Measurements from ENCODE around the gene FGF2. TPM values are rescaled to one million over a fixed set of nuclear protein-coding genes. Genes with fewer than 3 reads are reported as not detected.

FGF2 gene
- total RNA-seq, 1 experiment from 2014 or later, result 115 TPM

DNA sequence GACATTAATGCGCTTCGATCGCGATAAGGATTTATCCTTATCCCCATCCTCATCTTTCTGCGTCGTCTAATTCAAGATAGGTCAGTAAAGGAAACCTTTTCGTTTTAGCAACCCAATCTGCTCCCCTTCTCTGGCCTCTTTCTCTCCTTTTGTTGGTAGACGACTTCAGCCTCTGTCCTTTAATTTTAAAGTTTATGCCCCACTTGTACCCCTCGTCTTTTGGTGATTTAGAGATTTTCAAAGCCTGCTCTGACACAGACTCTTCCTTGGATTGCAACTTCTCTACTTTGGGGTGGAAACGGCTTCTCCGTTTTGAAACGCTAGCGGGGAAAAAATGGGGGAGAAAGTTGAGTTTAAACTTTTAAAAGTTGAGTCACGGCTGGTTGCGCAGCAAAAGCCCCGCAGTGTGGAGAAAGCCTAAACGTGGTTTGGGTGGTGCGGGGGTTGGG is 528 bp upstream of the FGF2 start (continued):
- TF ChIP-seq NR2C2 (CRISPR knock-in tag; IDR thresholded peaks at IDR 0.05) (no peak), FOXJ3 (CRISPR knock-in tag; IDR thresholded peaks at IDR 0.05; ENCODE audit: borderline replicate concordance) (no peak), SMAD4 (CRISPR knock-in tag; IDR thresholded peaks at IDR 0.05) (no peak), GTF2I (CRISPR knock-in tag; conservative IDR thresholded peaks at IDR 0.05) (no peak)
- TF ChIP-seq, protein P1, sequence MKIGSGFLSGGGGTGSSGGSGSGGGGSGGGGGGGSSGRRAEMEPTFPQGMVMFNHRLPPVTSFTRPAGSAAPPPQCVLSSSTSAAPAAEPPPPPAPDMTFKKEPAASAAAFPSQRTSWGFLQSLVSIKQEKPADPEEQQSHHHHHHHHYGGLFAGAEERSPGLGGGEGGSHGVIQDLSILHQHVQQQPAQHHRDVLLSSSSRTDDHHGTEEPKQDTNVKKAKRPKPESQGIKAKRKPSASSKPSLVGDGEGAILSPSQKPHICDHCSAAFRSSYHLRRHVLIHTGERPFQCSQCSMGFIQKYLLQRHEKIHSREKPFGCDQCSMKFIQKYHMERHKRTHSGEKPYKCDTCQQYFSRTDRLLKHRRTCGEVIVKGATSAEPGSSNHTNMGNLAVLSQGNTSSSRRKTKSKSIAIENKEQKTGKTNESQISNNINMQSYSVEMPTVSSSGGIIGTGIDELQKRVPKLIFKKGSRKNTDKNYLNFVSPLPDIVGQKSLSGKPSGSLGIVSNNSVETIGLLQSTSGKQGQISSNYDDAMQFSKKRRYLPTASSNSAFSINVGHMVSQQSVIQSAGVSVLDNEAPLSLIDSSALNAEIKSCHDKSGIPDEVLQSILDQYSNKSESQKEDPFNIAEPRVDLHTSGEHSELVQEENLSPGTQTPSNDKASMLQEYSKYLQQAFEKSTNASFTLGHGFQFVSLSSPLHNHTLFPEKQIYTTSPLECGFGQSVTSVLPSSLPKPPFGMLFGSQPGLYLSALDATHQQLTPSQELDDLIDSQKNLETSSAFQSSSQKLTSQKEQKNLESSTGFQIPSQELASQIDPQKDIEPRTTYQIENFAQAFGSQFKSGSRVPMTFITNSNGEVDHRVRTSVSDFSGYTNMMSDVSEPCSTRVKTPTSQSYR (CRISPR knock-in tag; IDR thresholded peaks at IDR 0.05), result no peak

DNA sequence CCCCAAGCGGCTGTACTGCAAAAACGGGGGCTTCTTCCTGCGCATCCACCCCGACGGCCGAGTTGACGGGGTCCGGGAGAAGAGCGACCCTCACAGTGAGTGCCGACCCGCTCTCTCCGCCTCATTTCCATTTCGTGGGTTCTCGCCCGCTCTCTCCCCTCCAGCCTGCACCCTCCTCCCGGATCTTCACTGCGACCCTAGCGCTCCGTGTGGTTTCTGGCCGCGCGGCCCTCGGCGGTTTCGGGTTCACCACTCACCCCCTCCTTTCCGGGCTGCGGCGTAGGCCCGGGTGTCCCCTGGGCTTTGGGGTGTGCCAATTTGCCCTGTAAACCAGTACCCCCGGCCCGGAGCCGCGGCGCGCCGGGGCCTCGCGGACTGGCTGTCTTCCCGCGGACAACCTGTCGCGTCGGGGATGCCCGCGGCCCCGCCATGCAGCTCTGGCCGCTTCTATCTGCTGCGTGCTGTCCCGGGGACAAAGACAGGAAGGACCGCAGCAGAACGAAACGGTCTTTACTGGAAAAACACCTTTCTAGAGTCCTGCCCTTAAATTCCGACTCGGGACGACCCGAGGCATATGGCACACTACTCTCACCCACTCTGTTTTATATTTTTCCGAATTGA is 737 bp downstream of the FGF2 start:
- no peaks in the 10 kb centered on the region for H3K27me3 Mint-ChIP-seq (ENCODE audit: low read depth)
- H3K4me1 Mint-ChIP-seq, result peaks cover 52% of the 10 kb centered on the region
- CTCF ChIA-PET, result interaction anchor here (1.0 to 1.7 kb wide), 6 partner anchors 27 to 95 kb away, joined by 3 to 6 read pairs (median 4); partner anchors contain the start of gene BBS12
- POLR2A ChIA-PET, result interaction anchor here (0.9 to 3.0 kb wide), 4 partner anchors 30 to 95 kb away, joined by 3 to 23 read pairs (median 15); partner anchors contain the start of gene BBS12
- H3K9me3 Mint-ChIP-seq, result no peaks in the 10 kb centered on the region
- peaks cover 33% of the 10 kb centered on the region for H3K36me3 Mint-ChIP-seq
- ATAC-seq (peak; percentile 3), DNase-seq (ENCODE audit: low spot score) (peak; percentile 36)
- H3K27ac Mint-ChIP-seq, result peak overlapping the region; percentile 97
- peak overlapping the region; percentile 80 for H3K4me3 Mint-ChIP-seq
- TF ChIP-seq, protein P2, sequence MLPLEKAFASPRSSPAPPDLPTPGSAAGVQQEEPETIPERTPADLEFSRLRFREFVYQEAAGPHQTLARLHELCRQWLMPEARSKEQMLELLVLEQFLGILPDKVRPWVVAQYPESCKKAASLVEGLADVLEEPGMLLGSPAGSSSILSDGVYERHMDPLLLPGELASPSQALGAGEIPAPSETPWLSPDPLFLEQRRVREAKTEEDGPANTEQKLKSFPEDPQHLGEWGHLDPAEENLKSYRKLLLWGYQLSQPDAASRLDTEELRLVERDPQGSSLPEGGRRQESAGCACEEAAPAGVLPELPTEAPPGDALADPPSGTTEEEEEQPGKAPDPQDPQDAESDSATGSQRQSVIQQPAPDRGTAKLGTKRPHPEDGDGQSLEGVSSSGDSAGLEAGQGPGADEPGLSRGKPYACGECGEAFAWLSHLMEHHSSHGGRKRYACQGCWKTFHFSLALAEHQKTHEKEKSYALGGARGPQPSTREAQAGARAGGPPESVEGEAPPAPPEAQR (CRISPR knock-in tag; IDR thresholded peaks at IDR 0.05), result no peak
- TF ChIP-seq ELF4 (CRISPR knock-in tag; IDR thresholded peaks at IDR 0.05; ENCODE audit: low read depth), result no peak
- no peak for TF ChIP-seq ZNF232 (CRISPR knock-in tag; IDR thresholded peaks at IDR 0.05)
- peak; percentile 29; the same call in 1 of the 2 replicates for TF ChIP-seq FOXP1 (CRISPR knock-in tag; IDR thresholded peaks at IDR 0.05; ENCODE audit: borderline replicate concordance)
- TF ChIP-seq, protein P3, sequence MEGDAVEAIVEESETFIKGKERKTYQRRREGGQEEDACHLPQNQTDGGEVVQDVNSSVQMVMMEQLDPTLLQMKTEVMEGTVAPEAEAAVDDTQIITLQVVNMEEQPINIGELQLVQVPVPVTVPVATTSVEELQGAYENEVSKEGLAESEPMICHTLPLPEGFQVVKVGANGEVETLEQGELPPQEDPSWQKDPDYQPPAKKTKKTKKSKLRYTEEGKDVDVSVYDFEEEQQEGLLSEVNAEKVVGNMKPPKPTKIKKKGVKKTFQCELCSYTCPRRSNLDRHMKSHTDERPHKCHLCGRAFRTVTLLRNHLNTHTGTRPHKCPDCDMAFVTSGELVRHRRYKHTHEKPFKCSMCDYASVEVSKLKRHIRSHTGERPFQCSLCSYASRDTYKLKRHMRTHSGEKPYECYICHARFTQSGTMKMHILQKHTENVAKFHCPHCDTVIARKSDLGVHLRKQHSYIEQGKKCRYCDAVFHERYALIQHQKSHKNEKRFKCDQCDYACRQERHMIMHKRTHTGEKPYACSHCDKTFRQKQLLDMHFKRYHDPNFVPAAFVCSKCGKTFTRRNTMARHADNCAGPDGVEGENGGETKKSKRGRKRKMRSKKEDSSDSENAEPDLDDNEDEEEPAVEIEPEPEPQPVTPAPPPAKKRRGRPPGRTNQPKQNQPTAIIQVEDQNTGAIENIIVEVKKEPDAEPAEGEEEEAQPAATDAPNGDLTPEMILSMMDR (IDR thresholded peaks at IDR 0.05), result no peak
- TF ChIP-seq ATF1 (CRISPR knock-in tag; IDR thresholded peaks at IDR 0.05), result no peak
- TF ChIP-seq, protein P4, sequence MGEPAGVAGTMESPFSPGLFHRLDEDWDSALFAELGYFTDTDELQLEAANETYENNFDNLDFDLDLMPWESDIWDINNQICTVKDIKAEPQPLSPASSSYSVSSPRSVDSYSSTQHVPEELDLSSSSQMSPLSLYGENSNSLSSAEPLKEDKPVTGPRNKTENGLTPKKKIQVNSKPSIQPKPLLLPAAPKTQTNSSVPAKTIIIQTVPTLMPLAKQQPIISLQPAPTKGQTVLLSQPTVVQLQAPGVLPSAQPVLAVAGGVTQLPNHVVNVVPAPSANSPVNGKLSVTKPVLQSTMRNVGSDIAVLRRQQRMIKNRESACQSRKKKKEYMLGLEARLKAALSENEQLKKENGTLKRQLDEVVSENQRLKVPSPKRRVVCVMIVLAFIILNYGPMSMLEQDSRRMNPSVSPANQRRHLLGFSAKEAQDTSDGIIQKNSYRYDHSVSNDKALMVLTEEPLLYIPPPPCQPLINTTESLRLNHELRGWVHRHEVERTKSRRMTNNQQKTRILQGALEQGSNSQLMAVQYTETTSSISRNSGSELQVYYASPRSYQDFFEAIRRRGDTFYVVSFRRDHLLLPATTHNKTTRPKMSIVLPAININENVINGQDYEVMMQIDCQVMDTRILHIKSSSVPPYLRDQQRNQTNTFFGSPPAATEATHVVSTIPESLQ (CRISPR knock-in tag; IDR thresholded peaks at IDR 0.05), result no peak
- no peak for TF ChIP-seq ESRRA (CRISPR knock-in tag; IDR thresholded peaks at IDR 0.05; ENCODE audit: borderline replicate concordance)
- TF ChIP-seq TCF7 (CRISPR knock-in tag; IDR thresholded peaks at IDR 0.05; ENCODE audit: low read depth), result no peak
- TF ChIP-seq, protein P1 (CRISPR knock-in tag; IDR thresholded peaks at IDR 0.05), result no peak
- no peak for TF ChIP-seq SOX15 (CRISPR knock-in tag; IDR thresholded peaks at IDR 0.05)
- 0 out of 2 replicates have a peak, but pooled peaks have one; percentile 9 for TF ChIP-seq MYBL2 (CRISPR knock-in tag; IDR thresholded peaks at IDR 0.05)
- no peak for TF ChIP-seq NFYB (CRISPR knock-in tag; conservative IDR thresholded peaks at IDR 0.05; ENCODE audit: low read depth)
- TF ChIP-seq, protein P5, sequence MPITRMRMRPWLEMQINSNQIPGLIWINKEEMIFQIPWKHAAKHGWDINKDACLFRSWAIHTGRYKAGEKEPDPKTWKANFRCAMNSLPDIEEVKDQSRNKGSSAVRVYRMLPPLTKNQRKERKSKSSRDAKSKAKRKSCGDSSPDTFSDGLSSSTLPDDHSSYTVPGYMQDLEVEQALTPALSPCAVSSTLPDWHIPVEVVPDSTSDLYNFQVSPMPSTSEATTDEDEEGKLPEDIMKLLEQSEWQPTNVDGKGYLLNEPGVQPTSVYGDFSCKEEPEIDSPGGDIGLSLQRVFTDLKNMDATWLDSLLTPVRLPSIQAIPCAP (CRISPR knock-in tag; IDR thresholded peaks at IDR 0.05), result 0 out of 2 replicates have a peak, but pooled peaks have one; percentile 22
- no peak for TF ChIP-seq JAZF1 (CRISPR knock-in tag; IDR thresholded peaks at IDR 0.05)
- TF ChIP-seq, protein P6, sequence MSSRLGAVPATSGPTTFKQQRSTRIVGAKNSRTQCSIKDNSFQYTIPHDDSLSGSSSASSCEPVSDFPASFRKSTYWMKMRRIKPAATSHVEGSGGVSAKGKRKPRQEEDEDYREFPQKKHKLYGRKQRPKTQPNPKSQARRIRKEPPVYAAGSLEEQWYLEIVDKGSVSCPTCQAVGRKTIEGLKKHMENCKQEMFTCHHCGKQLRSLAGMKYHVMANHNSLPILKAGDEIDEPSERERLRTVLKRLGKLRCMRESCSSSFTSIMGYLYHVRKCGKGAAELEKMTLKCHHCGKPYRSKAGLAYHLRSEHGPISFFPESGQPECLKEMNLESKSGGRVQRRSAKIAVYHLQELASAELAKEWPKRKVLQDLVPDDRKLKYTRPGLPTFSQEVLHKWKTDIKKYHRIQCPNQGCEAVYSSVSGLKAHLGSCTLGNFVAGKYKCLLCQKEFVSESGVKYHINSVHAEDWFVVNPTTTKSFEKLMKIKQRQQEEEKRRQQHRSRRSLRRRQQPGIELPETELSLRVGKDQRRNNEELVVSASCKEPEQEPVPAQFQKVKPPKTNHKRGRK (CRISPR knock-in tag; IDR thresholded peaks at IDR 0.05; ENCODE audit: borderline replicate concordance), result no peak
- no peak for TF ChIP-seq NFATC4 (CRISPR knock-in tag; IDR thresholded peaks at IDR 0.05)
- peak; percentile 32; the same call in 1 of the 2 replicates for TF ChIP-seq TEAD4 (CRISPR knock-in tag; IDR thresholded peaks at IDR 0.05)
- no peak for TF ChIP-seq EMX1 (CRISPR knock-in tag; IDR thresholded peaks at IDR 0.05)
